Measurements from ENCODE around the gene TP63.

TP63 gene

DNA sequence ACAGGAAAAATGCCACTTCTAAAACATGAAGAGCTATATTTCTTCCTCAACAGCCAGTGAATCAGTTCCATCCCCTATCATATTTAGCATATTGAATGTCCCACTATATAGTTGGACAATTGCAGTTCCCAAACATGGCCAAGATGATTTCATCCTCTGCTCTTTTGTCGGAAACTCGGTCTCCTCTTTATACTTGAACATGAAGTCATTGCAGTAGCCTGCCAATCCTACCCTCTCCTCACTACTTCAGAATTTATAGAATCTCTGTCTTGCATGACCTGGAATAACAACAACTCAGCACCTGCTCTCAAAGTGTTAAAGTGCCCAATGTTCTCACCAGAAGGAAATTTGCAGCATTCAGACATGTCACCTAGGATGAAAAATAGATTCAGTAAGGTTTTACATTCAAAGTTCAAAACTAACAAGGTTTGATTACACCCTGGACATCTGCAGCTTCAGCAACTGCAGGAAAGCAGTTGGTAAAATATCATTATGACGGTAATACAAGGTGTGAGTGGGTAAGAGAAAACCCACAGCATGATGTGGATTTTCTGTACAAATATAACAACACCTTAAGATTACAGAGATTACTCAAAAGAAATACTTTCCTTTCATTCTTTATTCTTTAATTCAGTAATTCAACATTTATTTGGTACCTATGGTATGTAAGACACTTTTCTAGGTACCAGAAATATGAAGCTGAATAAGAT is 52.5 kb downstream of the TP63 start:
- no peak for DNase-seq (ENCODE audit: low read depth)

- no peak for DNase-seq (ENCODE audit: low read depth)
Observed at GRCh38 chr3:189684317-189684716, 53.1 kb downstream of the TP63 start.

GRCh38 chr3:189685291-189685690 is 54.1 kb downstream of the TP63 start:
- no peak for DNase-seq (ENCODE audit: low read depth)

GRCh38 chr3:189685860-189686259 is 54.7 kb downstream of the TP63 start:
- DNase-seq (ENCODE audit: low read depth) = no peak

DNA sequence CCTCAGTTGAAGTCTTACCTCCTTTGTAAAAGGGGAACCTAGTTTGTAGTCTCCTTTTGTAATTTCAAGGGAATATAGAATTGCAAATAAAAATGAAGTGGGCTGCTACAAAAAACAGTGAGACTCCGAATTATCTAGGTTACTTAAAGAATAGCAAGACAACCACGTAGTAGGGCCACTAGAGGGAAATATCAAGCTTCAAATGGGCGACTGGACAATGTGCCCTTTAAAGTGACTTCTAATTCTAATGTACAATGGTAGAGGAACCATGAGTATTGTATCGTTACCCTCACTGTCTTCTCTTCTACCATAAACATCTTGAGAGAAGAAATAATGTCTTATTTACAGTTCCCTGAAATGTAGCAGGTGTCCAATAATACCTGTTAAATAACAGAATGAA is 56.3 kb downstream of the TP63 start:
- no peak for DNase-seq (ENCODE audit: low read depth)

DNA sequence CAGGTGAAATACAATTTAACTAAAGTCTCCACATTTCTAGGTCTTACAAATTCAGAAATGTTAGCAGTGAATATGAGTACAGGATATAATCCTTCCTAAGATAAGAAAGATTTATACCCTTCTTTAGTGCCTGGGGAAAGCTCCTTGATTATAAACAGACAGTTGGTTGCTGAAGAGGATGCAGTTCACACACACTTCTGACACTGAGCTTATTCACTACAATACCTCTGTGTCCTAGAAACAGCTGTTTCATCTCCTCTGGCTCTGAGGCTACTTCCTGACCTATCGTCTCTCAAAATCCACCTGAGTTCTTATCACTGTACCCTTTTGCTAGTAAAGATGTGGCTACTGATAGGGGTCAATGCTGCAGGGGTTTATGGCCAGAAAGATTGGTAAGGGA is 57.1 kb downstream of the TP63 start:
- no peak for DNase-seq (ENCODE audit: low read depth)

DNA sequence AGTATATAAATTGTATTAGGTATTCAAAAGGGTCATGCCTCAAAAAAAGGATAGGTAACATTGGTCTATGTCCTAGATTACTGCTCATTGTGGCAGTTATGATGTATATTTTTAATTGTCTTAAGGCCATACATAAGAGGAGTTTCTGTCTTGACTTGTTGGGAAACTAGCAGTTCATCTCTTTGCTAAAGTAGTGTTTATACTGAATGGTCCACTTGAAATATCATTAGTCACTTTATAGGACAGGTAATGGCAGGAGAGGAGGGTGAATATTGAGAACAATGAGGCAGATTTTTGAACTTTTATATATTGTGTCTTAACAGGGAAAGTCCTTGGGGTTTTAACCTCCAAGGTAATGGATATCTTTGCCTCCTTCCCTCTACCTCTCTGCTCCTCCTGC is 58.4 kb downstream of the TP63 start:
- DNase-seq (ENCODE audit: low read depth) = no peak

- no peak for DNase-seq (ENCODE audit: low read depth)
Observed at GRCh38 chr3:189690237-189690636, 59.0 kb downstream of the TP63 start.

DNA sequence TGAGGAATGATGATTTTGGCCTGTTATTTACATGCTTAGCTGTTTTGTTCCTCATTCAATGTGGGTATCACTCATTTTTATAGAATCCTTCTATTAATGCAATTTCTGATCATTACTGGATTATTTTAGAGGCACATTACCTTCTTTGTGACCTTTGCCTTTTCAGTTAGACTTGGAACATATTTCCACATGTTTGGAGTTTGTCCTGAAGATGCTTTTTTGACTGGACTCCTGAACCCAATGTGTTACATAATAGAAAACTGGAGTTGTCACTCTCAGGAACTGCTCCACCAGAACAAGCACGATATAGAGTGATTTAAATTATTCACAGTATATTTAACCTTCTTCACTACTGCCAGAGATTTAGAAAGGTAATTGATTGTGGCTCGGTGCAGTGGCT is 59.5 kb downstream of the TP63 start:
- no peak for DNase-seq (ENCODE audit: low read depth)

GRCh38 chr3:189695400-189695799 is 64.2 kb downstream of the TP63 start:
- DNase-seq (ENCODE audit: low read depth) = no peak

- DNase-seq (ENCODE audit: low read depth) = no peak
Observed at GRCh38 chr3:189698811-189699210, 67.6 kb downstream of the TP63 start.

- DNase-seq (ENCODE audit: low read depth) = no peak
Observed at GRCh38 chr3:189699885-189700284, 68.7 kb downstream of the TP63 start.

DNA sequence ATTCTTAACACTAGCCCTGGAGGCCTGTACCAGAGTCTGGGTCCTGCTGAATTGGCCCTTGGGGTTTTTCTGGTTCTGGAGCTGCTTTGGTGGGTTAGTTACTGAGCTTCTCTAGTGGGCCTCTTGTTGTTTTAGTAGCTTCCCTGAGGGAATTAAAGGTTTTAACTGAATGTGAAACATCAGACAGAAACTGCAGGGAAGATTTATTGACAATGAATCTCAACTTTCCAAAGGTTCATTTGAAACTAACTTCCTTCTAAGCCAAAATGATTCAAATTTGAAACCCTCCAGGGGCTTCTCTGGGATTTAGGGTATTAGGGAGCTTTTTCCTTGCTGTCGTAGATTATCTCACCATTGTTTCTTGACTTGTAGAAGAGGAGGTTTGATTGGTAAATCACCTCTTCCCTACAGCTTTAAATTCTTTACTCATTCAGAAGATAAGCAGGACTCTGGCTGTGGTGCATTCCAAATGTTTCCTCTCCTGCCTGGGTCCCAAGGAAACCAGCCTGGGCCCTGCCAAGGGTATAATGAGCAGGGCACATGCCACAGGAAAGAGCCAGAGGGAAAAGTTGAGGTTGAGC is 71.0 kb downstream of the TP63 start:
- no peak for DNase-seq (ENCODE audit: low read depth)

GRCh38 chr3:189703865-189704264 is 72.7 kb downstream of the TP63 start:
- no peak for DNase-seq (ENCODE audit: low read depth)

- DNase-seq (ENCODE audit: low read depth) = no peak
Observed at GRCh38 chr3:189708375-189708774, 77.2 kb downstream of the TP63 start.

- no peak for DNase-seq (ENCODE audit: low read depth)
Observed at GRCh38 chr3:189710620-189711402, 79.6 kb downstream of the TP63 start.

DNA sequence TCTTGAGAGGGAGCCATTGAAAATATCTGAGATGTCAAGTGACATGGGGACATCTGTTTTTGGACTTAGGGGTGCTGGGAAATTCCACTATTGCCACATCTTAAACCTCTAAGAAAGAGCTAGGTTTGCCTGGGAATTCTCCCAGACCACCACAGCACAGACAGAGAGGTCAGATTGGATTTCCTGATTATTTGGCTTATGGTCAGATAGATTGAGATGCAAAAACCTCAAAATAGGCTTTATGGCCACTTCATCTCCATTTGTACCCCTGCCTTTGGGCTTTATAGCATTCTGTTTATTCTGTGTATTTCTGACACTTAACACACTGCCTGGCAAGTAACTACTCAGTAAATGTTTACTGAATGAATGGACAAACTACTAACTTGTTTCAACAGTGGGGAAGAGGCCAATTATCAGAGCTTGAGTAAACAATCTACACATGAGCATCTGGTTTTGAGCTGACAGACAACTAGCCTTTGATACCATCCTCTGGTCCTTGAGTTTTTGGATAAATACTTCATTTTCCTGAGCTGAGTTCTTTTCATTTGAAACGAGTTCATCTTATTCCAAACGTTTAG is 81.8 kb downstream of the TP63 start:
- DNase-seq (ENCODE audit: low read depth) = no peak

GRCh38 chr3:189714991-189715961 is 84.1 kb downstream of the TP63 start:
- DNase-seq (ENCODE audit: low read depth) = no peak

GRCh38 chr3:189718215-189718614 is 87.0 kb downstream of the TP63 start:
- no peak for DNase-seq (ENCODE audit: low read depth)

DNA sequence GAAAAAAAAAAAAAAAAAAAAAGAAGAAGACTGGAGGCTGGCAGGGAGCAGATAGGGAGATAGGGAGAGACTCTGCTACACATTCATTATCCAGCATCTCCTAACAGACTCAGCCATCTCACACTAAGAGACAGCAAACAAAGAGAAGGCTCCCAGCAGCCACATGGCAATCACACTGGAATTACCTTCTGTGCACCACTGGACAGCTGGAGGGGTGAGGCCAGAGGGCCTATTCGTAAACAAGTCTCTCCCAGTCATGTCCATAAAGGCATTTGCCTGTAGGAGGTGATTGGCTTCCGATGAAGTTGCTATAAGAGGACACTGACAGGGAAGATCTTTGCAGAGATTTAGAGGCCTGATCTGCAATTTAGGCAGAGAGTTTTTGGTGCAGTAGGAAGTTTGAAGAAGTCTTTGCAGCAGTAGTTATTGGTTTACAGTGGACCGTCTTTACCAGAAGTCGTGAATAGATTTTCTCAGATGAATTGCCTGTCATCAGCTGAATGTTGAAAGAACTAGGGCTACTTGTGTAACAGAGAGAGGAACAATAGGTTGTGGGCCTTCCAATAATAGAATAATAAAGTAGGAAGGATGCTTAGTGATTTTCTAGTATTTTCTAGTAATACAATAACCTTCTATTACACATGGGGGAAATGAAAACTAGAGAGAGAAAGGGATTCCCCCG is 89.7 kb downstream of the TP63 start:
- no peak for DNase-seq (ENCODE audit: low read depth)

Data from activated T-cell treated with anti-CD3 and anti-CD28 coated beads for 1 hour (primary cell).